ENCODE measurements around the gene FBLN2.

- TF ChIP-seq ATF2 (CRISPR knock-in tag; IDR thresholded peaks at IDR 0.05) (no peak), ATF7 (IDR thresholded peaks at IDR 0.05) (no peak), ATF7 (CRISPR knock-in tag; IDR thresholded peaks at IDR 0.05) (no peak), NR2C2 (CRISPR knock-in tag; IDR thresholded peaks at IDR 0.05; ENCODE audit: borderline replicate concordance) (no peak), ZNF800 (CRISPR knock-in tag; IDR thresholded peaks at IDR 0.05) (no peak), HOXA3 (CRISPR knock-in tag; IDR thresholded peaks at IDR 0.05) (no peak), EP300 (IDR thresholded peaks at IDR 0.05; ENCODE audit: low read depth in 2 of 2, low read length in 2 of 2) (no peak), EP300 (CRISPR knock-in tag; IDR thresholded peaks at IDR 0.05; ENCODE audit: borderline replicate concordance) (no peak), TP53 (CRISPR knock-in tag; conservative IDR thresholded peaks at IDR 0.05) (no peak), HOMEZ (CRISPR knock-in tag; IDR thresholded peaks at IDR 0.05; ENCODE audit: low read depth) (no peak), CTCF (CRISPR knock-in tag; IDR thresholded peaks at IDR 0.05) (no peak), RXRA (CRISPR knock-in tag; IDR thresholded peaks at IDR 0.05) (no peak), POLR2G (IDR thresholded peaks at IDR 0.05; ENCODE audit: low read depth, low read length) (no peak), MAZ (IDR thresholded peaks at IDR 0.05; ENCODE audit: borderline replicate concordance, low read depth, low read length) (no peak), MAZ (CRISPR knock-in tag; IDR thresholded peaks at IDR 0.05; ENCODE audit: low read depth) (no peak), SIN3A (IDR thresholded peaks at IDR 0.05; ENCODE audit: borderline replicate concordance, low read depth, low read length) (no peak)
These were observed 79.5 kb downstream of the FBLN2 start for GRCh38 chr3:13628432-13628831.

All from HepG2 (cell line).